GM21825 (cell line): ENCODE data around the gene CETN1.

Source experiments
- ATAC-seq: cut with Tn5 transposase; IDR thresholded peaks from one replicate; pipeline ENCODE4 v1.9.1; 2021; ENCODE audit warnings: mild to moderate bottlenecking, moderate library complexity; ENCODE audit not compliant: unreplicated experiment

Gene CETN1

GRCh38 chr18:618618-619017 is 38.4 kb downstream of the CETN1 start:
- ATAC-seq, result no peak

GRCh38 chr18:621291-622043 is 41.3 kb downstream of the CETN1 start:
- no peak for ATAC-seq

- ATAC-seq, result no peak
Observed at GRCh38 chr18:622289-622688, 42.1 kb downstream of the CETN1 start.

GRCh38 chr18:623761-624620 is 43.8 kb downstream of the CETN1 start:
- no peak for ATAC-seq

- ATAC-seq, result no peak
Observed at GRCh38 chr18:627231-627630, 47.1 kb downstream of the CETN1 start.

GRCh38 chr18:629269-630150 is 49.3 kb downstream of the CETN1 start:
- no peak for ATAC-seq

- ATAC-seq, result no peak
Observed at GRCh38 chr18:631560-631959, 51.4 kb downstream of the CETN1 start.
